GM12878 (cell line): ENCODE measurements around the gene RNU6-1. TPM values are rescaled to one million over a fixed set of nuclear protein-coding genes. Genes with fewer than 3 reads are reported as not detected.

ENCODE experiments used
- ATAC-seq: fragments of 200-7000 bp; cut with Tn5 transposase; 3 replicates; pipeline ENCODE4 v1.9.1; 2020; ENCODE audit warnings: mild to moderate bottlenecking, moderate library complexity
- BruUV-seq: library from RNA; stranded (reverse); fragments of 400-500 nt; replicated peaks from 2 replicates; lab custom pipeline; 2021; lab: Mats Ljungman, UMichigan
- CTCF ChIA-PET: fragments of 300-600 bp; sonication (Branson Sonifier 250); formaldehyde crosslinking; extraction: SDS; loops from one replicate; lab custom pipeline; 2021; ENCODE audit warnings: inconsistent platforms; lab: Yijun Ruan, JAX
- POLR2A ChIA-PET: fragments of 350-600 bp; formaldehyde crosslinking; extraction: SDS; loops from one replicate; lab custom pipeline; 2021; ENCODE audit warnings: inconsistent platforms; lab: Charles Lee
- RAD21 ChIA-PET: fragments of 300-600 bp; sonication (Branson Sonifier 250); formaldehyde crosslinking; loops from one replicate; lab custom pipeline; 2023; ENCODE audit warnings: antibody characterized with exemption; ENCODE audit not compliant: unreplicated experiment; lab: Charles Lee
- SMC1A ChIA-PET: fragments of 300-600 bp; sonication (Branson Sonifier 250); formaldehyde crosslinking; loops from one replicate; lab custom pipeline; 2023; ENCODE audit not compliant: unreplicated experiment, uncharacterized antibody; lab: Charles Lee
- DNase-seq: peaks from one replicate; pipeline ENCODE4 v3.0.0-alpha.2; 2011; ENCODE audit warnings: low read depth, low spot score
- FAIRE-seq: peaks from 3 replicates; lab custom pipeline; 2011; peaks lifted over from hg19 to GRCh38; lab: Jason Lieb, UNC
- H2AFZ ChIP-seq: 2 replicates; pipeline ENCODE4 v1.6.0; 2011; ENCODE audit warnings: low read depth, low read length, control low read depth; ENCODE audit not compliant: control insufficient read depth
- H3K27ac ChIP-seq: 2 replicates; pipeline ENCODE4 v1.5.1; 2011; ENCODE audit warnings: control low read depth; ENCODE audit not compliant: control insufficient read depth, insufficient read depth
- H3K27me3 ChIP-seq, 2 experiments: replicated peaks in 1 of 2; 2 replicates each; pipeline versions ENCODE4 v1.6.0 to v1.6.1; 2011; ENCODE audit warnings: low read length in 1 of 2; ENCODE audit not compliant: control insufficient read depth in 2 of 2, insufficient read depth in 2 of 2
- H3K36me3 ChIP-seq, 2 experiments: 2 replicates each; pipeline ENCODE4 v1.5.1; 2011; ENCODE audit warnings: low read length in 1 of 2; ENCODE audit not compliant: control insufficient read depth in 2 of 2, insufficient read depth in 2 of 2
- H3K4me1 ChIP-seq: 2 replicates; pipeline ENCODE4 v1.6.1; 2011; ENCODE audit warnings: mild to moderate bottlenecking, low read length, moderate library complexity, mixed read lengths; ENCODE audit not compliant: control insufficient read depth, insufficient read depth
- H3K4me2 ChIP-seq: 2 replicates; pipeline ENCODE4 v1.6.0; 2011; ENCODE audit warnings: control low read depth; ENCODE audit not compliant: control insufficient read depth, insufficient read depth
- H3K4me3 ChIP-seq: fragments of 200-600 bp; sonication (generic); 2 replicates; pipeline ENCODE4 v1.5.1; 2016
- H3K79me2 ChIP-seq: 2 replicates; pipeline ENCODE4 v1.6.0; 2011; ENCODE audit warnings: low read length; ENCODE audit not compliant: control insufficient read depth, insufficient read depth
- H3K9ac ChIP-seq: 2 replicates; pipeline ENCODE4 v1.8.0; 2011; ENCODE audit warnings: low read length, control low read depth, mixed read lengths; ENCODE audit not compliant: control insufficient read depth, insufficient read depth
- H3K9me3 ChIP-seq: replicated peaks from 3 replicates; pipeline ENCODE4 v1.5.1; 2011; ENCODE audit warnings: mild to moderate bottlenecking, low read length; ENCODE audit not compliant: control insufficient read depth, insufficient read depth
- H4K20me1 ChIP-seq: 2 replicates; pipeline ENCODE4 v1.6.0; 2011; ENCODE audit not compliant: control insufficient read depth, insufficient read depth
- CEBPZ ChIP-seq: fragments of 150-350 bp; IDR thresholded peaks from 2 replicates; pipeline ENCODE4 v1.6.1; 2016; ENCODE audit warnings: low read depth, low read length
- CHD1 ChIP-seq: IDR thresholded peaks from 2 replicates; pipeline ENCODE4 v1.6.1; 2012; ENCODE audit warnings: low read depth, low read length, improper control_type of control experiment
- GABPA ChIP-seq: IDR thresholded peaks from 2 replicates; pipeline ENCODE4 v1.6.1; 2014; ENCODE audit warnings: antibody characterized with exemption, low read depth, mild to moderate bottlenecking, inconsistent platforms
- POU2F2 ChIP-seq: IDR thresholded peaks from 3 replicates; pipeline ENCODE4 v1.6.1; 2011; ENCODE audit warnings: low read depth, mild to moderate bottlenecking, low read length, borderline replicate concordance
- PRDM15 ChIP-seq: fragments of 450-650 bp; formaldehyde crosslinking; IDR thresholded peaks from 2 replicates; pipeline ENCODE4 v1.4.0; 2020; ENCODE audit warnings: mild to moderate bottlenecking, moderate library complexity
- RBBP5 ChIP-seq: fragments of 200-600 bp; sonication (generic); conservative IDR thresholded peaks from 2 replicates; pipeline ENCODE4 v1.6.1; 2016
- SREBF2 ChIP-seq: IDR thresholded peaks from 2 replicates; pipeline ENCODE4 v1.6.1; 2012; ENCODE audit warnings: mild to moderate bottlenecking, low read length
- YBX1 ChIP-seq: fragments of 450-650 bp; IDR thresholded peaks from 2 replicates; pipeline ENCODE4 v1.6.1; 2016; ENCODE audit warnings: antibody characterized with exemption
- ZNF217 ChIP-seq: fragments of 450-650 bp; IDR thresholded peaks from 2 replicates; pipeline ENCODE4 v1.6.1; 2017; ENCODE audit warnings: antibody characterized with exemption, mild to moderate bottlenecking
- WGBS: methylation state at CpG from one replicate; pipeline ENCODE4 v1.1.6; 2016; ENCODE audit warnings: low lambda C conversion rate; ENCODE audit not compliant: insufficient replicate concordance, insufficient coverage; ENCODE audit errors: missing lambda C conversion rate; 5-methylcytosine and 5-hydroxymethylcytosine counted together
- in situ Hi-C: fragments of 300-500 bp; cut with MboI; formaldehyde crosslinking; loops from 9 replicates; pipeline ENCODE4 v1.14.3; 2018; ENCODE audit warnings: mixed read lengths
- intact Hi-C: fragments of 100-400 bp; cut with micrococcal nuclease; formaldehyde crosslinking; loops from one replicate; pipeline ENCODE4 v1.14.2; 2022; ENCODE audit not compliant: unreplicated experiment
- polyA plus RNA-seq, 11 experiments: library from polyadenylated mRNA; depleted of rRNA in 4 of 11; unstranded in 6 of 11; stranded (reverse) in 5 of 11; fragments of >200 nt; fragmentation: Nextera tagmentation in 4 of 11; fragmentation: Illumina TruSeq in 1 of 11; extraction: Ambion mirVana in 4 of 11; extraction: Trizol in 1 of 11; gene quantifications; 1 replicate in 1 of 11; 2 replicates in 10 of 11; pipeline versions ENCODE4 v1.2.1 to v1.2.3, GENCODE V29; 2011 to 2016; ENCODE audit warnings: inconsistent platforms in 2 of 11, missing spikeins in 2 of 11, low read depth in 1 of 11
- total RNA-seq, 4 experiments: library from RNA; depleted of rRNA in 3 of 4; stranded (reverse); fragments of >200 nt in 3 of 4; fragmentation: Illumina TruSeq in 1 of 4; extraction: Trizol in 1 of 4; gene quantifications; 2 replicates each; pipeline versions ENCODE4 v1.2.1 to v1.2.3, GENCODE V29; 2013 to 2021
- TF ChIP-seq, protein P1 (sequence below): fragments of 450-650 bp; IDR thresholded peaks from 2 replicates; pipeline ENCODE4 v1.6.1; 2017; ENCODE audit warnings: borderline replicate concordance
- TF ChIP-seq, protein P2 (sequence below): IDR thresholded peaks from 2 replicates; pipeline ENCODE4 v1.6.1; 2011; ENCODE audit warnings: low read depth, mild to moderate bottlenecking, low read length, moderate library complexity, borderline replicate concordance; ENCODE audit errors: extremely low read depth

Gene RNU6-1
- total and polyA plus RNA-seq, 10 of the 15 experiments (the other 5 are each of a cell fraction or from before 2014, with no cell fraction given): not detected

GRCh38 chr15:67792250-67792942, 47.4 kb downstream of the RNU6-1 start:
- no TSS peak for BruUV-seq
- in situ Hi-C loops (no loop called here), intact Hi-C loops (no loop called here)
- H2AFZ ChIP-seq: no peak overlapping the region
- H3K9me3 ChIP-seq: peaks cover 1% of the 10 kb centered on the region; the same call in 2 of the 3 replicates
- no peaks in the 10 kb centered on the region for H4K20me1 ChIP-seq
- H3K79me2 ChIP-seq: no peaks in the 10 kb centered on the region
- no peak for DNase-seq
- no peaks in the 10 kb centered on the region for H3K27me3 ChIP-seq
- SMC1A ChIA-PET: interaction anchor here (1.3 to 1.6 kb wide), 5 partner anchors 8 to 286 kb away, joined by 3 to 6 read pairs (median 4); no protein-coding TSS in a partner anchor
- no peak overlapping the region for H3K4me2 ChIP-seq
- H3K27ac ChIP-seq: no peak overlapping the region
- whole genome bisulfite sequencing: 94% methylated on average over 8 of the region's 8 CpGs
- no peak overlapping the region for H3K9ac ChIP-seq
- TF ChIP-seq GABPA: no peak
- TF ChIP-seq PRDM15 (CRISPR knock-in tag): no peak
- no peak for TF ChIP-seq YBX1
- no peak for TF ChIP-seq POU2F2
- no peak for TF ChIP-seq RBBP5
- no peak for TF ChIP-seq CEBPZ
- no peak for TF ChIP-seq CHD1
- no peak for TF ChIP-seq ZNF217
- no peak for TF ChIP-seq SREBF2
- TF ChIP-seq, protein P1, sequence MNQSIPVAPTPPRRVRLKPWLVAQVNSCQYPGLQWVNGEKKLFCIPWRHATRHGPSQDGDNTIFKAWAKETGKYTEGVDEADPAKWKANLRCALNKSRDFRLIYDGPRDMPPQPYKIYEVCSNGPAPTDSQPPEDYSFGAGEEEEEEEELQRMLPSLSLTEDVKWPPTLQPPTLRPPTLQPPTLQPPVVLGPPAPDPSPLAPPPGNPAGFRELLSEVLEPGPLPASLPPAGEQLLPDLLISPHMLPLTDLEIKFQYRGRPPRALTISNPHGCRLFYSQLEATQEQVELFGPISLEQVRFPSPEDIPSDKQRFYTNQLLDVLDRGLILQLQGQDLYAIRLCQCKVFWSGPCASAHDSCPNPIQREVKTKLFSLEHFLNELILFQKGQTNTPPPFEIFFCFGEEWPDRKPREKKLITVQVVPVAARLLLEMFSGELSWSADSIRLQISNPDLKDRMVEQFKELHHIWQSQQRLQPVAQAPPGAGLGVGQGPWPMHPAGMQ: no peak
- TF ChIP-seq, protein P2, sequence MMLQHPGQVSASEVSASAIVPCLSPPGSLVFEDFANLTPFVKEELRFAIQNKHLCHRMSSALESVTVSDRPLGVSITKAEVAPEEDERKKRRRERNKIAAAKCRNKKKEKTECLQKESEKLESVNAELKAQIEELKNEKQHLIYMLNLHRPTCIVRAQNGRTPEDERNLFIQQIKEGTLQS: no peak
- H3K4me1 ChIP-seq: no peaks in the 10 kb centered on the region
- no peaks in the 10 kb centered on the region; a peak in 1 of 4 replicates for H3K36me3 ChIP-seq
- RAD21 ChIA-PET: interaction anchor here (1.6 kb wide), 1 partner anchor 9 kb away, joined by 5 read pairs; no protein-coding TSS in a partner anchor
- POLR2A ChIA-PET: no interaction called here
- no peak for FAIRE-seq
- CTCF ChIA-PET: interaction anchor here (0.6 to 2.3 kb wide), 4 partner anchors 9 to 552 kb away, joined by 3 to 5 read pairs (median 3); no protein-coding TSS in a partner anchor
- H3K4me3 ChIP-seq: no peak overlapping the region
- no peak for ATAC-seq
